ENCODE data around the gene PTPRF. TPM values are rescaled to one million over a fixed set of nuclear protein-coding genes. Genes with fewer than 3 reads are reported as not detected.

Gene PTPRF
- total and polyA plus RNA-seq, 11 donors, result 0.91 to 74.1 (median 5.8) TPM

DNA sequence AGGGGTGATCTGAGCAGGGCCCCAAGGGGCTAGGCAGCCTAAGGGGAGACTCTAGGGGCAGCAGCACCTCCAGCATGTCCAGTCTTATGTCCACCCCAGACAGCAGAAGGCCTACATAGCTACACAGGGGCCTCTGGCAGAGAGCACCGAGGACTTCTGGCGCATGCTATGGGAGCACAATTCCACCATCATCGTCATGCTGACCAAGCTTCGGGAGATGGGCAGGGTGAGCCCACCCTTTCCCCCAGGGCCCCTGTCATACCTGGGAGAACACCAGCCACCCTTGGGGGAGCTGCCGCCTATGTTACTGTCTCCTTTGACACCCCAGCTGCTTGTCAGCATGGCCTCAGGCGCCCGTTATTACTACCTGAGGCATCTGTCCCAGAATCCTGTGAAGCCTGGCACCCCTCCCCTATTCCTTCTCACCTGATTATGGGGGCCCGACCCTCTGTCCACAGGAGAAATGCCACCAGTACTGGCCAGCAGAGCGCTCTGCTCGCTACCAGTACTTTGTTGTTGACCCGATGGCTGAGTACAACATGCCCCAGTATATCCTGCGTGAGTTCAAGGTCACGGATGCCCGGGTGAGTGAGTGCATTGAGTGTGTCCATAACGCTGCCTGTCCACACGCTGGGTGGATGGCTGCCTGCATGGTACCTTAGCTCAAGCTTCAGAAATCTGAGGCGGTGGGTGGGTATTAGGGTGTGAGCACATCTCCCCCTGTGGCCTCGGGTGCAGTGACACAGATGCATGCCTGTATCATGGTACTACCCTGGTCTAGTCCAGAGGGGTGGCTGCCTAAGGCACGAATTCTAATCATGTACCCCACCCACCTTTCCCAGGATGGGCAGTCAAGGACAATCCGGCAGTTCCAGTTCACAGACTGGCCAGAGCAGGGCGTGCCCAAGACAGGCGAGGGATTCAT lies 89.6 kb downstream of the PTPRF start:
- TF ChIP-seq, protein P1, sequence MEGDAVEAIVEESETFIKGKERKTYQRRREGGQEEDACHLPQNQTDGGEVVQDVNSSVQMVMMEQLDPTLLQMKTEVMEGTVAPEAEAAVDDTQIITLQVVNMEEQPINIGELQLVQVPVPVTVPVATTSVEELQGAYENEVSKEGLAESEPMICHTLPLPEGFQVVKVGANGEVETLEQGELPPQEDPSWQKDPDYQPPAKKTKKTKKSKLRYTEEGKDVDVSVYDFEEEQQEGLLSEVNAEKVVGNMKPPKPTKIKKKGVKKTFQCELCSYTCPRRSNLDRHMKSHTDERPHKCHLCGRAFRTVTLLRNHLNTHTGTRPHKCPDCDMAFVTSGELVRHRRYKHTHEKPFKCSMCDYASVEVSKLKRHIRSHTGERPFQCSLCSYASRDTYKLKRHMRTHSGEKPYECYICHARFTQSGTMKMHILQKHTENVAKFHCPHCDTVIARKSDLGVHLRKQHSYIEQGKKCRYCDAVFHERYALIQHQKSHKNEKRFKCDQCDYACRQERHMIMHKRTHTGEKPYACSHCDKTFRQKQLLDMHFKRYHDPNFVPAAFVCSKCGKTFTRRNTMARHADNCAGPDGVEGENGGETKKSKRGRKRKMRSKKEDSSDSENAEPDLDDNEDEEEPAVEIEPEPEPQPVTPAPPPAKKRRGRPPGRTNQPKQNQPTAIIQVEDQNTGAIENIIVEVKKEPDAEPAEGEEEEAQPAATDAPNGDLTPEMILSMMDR (IDR thresholded peaks at IDR 0.05), result no peak
- TF ChIP-seq POLR2A (IDR thresholded peaks at IDR 0.05), result no peak
- 92 to 95% (median 93%) methylated on average over 19 to 22 of the region's 22 CpGs for WGBS, 4 donors
- no peak for DNase-seq
- H3K4me3 ChIP-seq, result no peak overlapping the region
- no peak overlapping the region for H3K27ac ChIP-seq
- intact Hi-C loops (cut with DNase I), result no loop called here
- ATAC-seq, result no peak
- H3K36me3 ChIP-seq, result peaks cover 0 to 14% (median 0%) of the 10 kb centered on the region in 9 donors
- no peaks in the 10 kb centered on the region for H3K9me3 ChIP-seq
- no peaks in the 10 kb centered on the region for H3K27me3 ChIP-seq
- no peaks in the 10 kb centered on the region for H3K4me1 ChIP-seq

DNA sequence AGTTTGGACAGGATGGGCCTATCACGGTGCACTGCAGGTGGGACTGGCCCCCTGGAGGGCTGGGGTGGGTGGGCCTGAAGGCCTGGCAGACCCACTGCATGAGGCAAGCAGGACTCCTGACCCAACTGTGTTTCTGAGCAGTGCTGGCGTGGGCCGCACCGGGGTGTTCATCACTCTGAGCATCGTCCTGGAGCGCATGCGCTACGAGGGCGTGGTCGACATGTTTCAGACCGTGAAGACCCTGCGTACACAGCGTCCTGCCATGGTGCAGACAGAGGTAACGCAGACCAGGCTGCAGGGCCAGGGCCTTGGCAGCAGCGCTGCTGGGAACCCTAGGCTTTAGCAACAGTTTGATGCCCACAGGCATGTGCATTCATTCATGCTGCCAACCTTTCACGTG lies 90.3 kb downstream of the PTPRF start:
- H3K4me1 ChIP-seq, result no peaks in the 10 kb centered on the region
- no peak overlapping the region for H3K27ac ChIP-seq
- intact Hi-C loops (cut with DNase I), result no loop called here
- no peak overlapping the region for H3K4me3 ChIP-seq
- peaks cover 0 to 14% (median 0%) of the 10 kb centered on the region in 9 donors for H3K36me3 ChIP-seq
- WGBS, 4 donors, result 90 to 100% (median 96%) methylated on average over 1 to 16 of the region's 16 CpGs
- no peaks in the 10 kb centered on the region for H3K9me3 ChIP-seq
- ATAC-seq (no peak), DNase-seq (no peak)
- no peaks in the 10 kb centered on the region for H3K27me3 ChIP-seq
- TF ChIP-seq, protein P1 (IDR thresholded peaks at IDR 0.05), result no peak
- no peak for TF ChIP-seq POLR2A (IDR thresholded peaks at IDR 0.05)

DNA sequence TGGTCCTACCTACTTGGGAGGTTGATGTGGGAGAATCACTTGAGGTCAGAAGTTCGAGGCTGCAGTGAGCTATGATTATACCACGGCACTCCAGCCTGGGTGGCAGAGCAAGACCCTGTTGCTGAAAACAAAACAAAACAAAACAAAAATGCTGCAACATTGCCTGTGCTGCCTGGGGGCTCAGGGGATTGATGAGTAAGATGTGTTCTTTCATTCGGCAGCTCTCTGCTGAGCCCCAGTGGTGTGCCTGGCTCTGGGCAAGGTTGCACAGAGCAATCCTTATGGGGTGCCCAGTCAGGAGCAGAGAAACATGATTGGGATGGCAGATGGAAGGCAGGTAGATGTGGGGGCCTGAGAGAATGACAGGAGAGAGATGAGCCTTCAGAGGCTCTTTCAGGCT lies 90.7 kb downstream of the PTPRF start:
- ATAC-seq, result no peak
- no peak overlapping the region for H3K4me3 ChIP-seq
- intact Hi-C loops (cut with DNase I), result no loop called here
- no peaks in the 10 kb centered on the region for H3K9me3 ChIP-seq
- no peak overlapping the region for H3K27ac ChIP-seq
- H3K4me1 ChIP-seq, result no peaks in the 10 kb centered on the region
- H3K36me3 ChIP-seq, result peaks cover 0 to 14% (median 0%) of the 10 kb centered on the region in 9 donors
- DNase-seq, result no peak
- 84 to 94% (median 88%) methylated on average over 3 of the region's 3 CpGs for WGBS, 4 donors
- no peaks in the 10 kb centered on the region for H3K27me3 ChIP-seq
- TF ChIP-seq, protein P1 (IDR thresholded peaks at IDR 0.05), result no peak
- TF ChIP-seq POLR2A (IDR thresholded peaks at IDR 0.05), result no peak

DNA sequence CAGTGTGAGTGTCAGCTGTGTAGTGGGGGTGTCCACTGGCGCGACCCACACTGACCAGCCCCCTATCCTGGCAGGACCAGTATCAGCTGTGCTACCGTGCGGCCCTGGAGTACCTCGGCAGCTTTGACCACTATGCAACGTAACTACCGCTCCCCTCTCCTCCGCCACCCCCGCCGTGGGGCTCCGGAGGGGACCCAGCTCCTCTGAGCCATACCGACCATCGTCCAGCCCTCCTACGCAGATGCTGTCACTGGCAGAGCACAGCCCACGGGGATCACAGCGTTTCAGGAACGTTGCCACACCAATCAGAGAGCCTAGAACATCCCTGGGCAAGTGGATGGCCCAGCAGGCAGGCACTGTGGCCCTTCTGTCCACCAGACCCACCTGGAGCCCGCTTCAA lies 91.2 kb downstream of the PTPRF start:
- intact Hi-C loops (cut with DNase I), result no loop called here
- WGBS, 4 donors, result 87 to 94% (median 88%) methylated on average over 13 to 18 of the region's 18 CpGs
- H3K27me3 ChIP-seq, result no peaks in the 10 kb centered on the region

More for the DNA sequence above, 91.2 kb downstream of the PTPRF start:
- ATAC-seq, result no peak
- peaks cover 0 to 14% (median 0%) of the 10 kb centered on the region in 9 donors for H3K36me3 ChIP-seq
- TF ChIP-seq, protein P1 (IDR thresholded peaks at IDR 0.05), result no peak
- no peak for TF ChIP-seq POLR2A (IDR thresholded peaks at IDR 0.05)
- H3K4me3 ChIP-seq, result no peak overlapping the region
- no peak overlapping the region for H3K27ac ChIP-seq
- no peaks in the 10 kb centered on the region for H3K4me1 ChIP-seq
- H3K9me3 ChIP-seq, result no peaks in the 10 kb centered on the region
- DNase-seq, result no peak
